ENCODE measurements around the gene UTP4. TPM values are rescaled to one million over a fixed set of nuclear protein-coding genes. Genes with fewer than 3 reads are reported as not detected.

UTP4 gene
- total RNA-seq, 2 experiments from 2014 or later: 40.1 to 40.3 TPM

DNA sequence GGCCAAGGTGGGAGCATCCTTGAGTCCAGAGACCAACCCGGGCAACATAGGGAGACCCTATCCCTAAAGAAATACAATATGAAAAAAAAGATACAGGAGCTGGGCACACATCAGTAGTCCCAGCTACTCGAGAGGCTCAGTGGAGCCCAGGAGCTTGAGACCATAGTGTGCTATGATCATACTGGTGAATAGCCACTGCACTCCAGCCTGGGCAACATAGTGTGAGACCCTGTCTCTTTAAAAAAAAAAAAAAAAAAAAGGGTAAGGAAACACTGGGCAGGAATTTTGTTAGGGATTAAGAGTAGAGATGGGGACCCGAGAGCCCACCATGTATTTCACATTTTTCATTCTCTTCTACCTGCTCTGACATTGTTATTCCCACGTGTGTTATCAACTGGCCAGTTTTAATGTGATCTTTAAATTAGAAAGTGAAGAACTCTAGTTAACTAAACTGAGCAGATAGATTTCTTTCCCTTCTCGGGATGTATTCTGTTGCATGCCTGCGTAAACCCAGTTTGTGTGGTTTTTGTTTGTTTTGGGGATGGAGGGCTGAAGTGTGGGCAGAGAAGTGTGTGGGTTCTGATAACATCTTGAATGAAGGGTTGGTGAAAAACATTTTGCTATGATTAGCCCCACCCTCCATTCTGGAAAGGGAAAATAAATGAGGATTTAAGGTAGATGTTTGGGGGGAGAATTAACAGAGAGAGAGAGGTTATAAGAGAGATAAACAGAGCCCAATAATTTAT is 37.3 kb downstream of the UTP4 start:
- peaks cover 14% of the 10 kb centered on the region for H3K4me1 ChIP-seq (ENCODE audit: insufficient read depth, low read length)
- ATAC-seq (ENCODE audit: poor library complexity): no peak
- H3K27ac ChIP-seq (ENCODE audit: low read depth in 1 of 2, low read length in 2 of 2): no peak overlapping the region
- Mint-ChIP-seq H3K4me1 (ENCODE audit: low read depth) (peaks cover 23% of the 10 kb centered on the region), H3K27me3 (no peaks in the 10 kb centered on the region), H3K27ac (no peak overlapping the region), H3K9me3 (no peaks in the 10 kb centered on the region), H3K4me3 (no peak overlapping the region), H3K36me3 (ENCODE audit: low read depth) (peaks cover 58% of the 10 kb centered on the region)
- CTCF ChIA-PET: no interaction called here
- no peaks in the 10 kb centered on the region for H3K9me3 ChIP-seq (ENCODE audit: control insufficient read depth in 1 of 2, insufficient read depth in 1 of 2, low read length in 2 of 2)
- no peaks in the 10 kb centered on the region for H3K27me3 ChIP-seq (ENCODE audit: control insufficient read depth in 1 of 2, insufficient read depth in 2 of 2, low read length in 2 of 2)
- intact Hi-C loops (cut with DNase I, micrococcal nuclease): no loop called here
- DNase-seq: no peak
- H3K36me3 ChIP-seq (ENCODE audit: insufficient read depth, low read length): peaks cover 43% of the 10 kb centered on the region
- TF ChIP-seq, protein P1, sequence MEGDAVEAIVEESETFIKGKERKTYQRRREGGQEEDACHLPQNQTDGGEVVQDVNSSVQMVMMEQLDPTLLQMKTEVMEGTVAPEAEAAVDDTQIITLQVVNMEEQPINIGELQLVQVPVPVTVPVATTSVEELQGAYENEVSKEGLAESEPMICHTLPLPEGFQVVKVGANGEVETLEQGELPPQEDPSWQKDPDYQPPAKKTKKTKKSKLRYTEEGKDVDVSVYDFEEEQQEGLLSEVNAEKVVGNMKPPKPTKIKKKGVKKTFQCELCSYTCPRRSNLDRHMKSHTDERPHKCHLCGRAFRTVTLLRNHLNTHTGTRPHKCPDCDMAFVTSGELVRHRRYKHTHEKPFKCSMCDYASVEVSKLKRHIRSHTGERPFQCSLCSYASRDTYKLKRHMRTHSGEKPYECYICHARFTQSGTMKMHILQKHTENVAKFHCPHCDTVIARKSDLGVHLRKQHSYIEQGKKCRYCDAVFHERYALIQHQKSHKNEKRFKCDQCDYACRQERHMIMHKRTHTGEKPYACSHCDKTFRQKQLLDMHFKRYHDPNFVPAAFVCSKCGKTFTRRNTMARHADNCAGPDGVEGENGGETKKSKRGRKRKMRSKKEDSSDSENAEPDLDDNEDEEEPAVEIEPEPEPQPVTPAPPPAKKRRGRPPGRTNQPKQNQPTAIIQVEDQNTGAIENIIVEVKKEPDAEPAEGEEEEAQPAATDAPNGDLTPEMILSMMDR (IDR thresholded peaks at IDR 0.05): no peak
- H3K4me3 ChIP-seq (ENCODE audit: low read length): no peak overlapping the region
- POLR2A ChIA-PET: interaction anchor here (1.5 kb wide), 1 partner anchor 17 kb away, joined by 3 read pairs; the partner anchor contains the start of gene SNTB2

DNA sequence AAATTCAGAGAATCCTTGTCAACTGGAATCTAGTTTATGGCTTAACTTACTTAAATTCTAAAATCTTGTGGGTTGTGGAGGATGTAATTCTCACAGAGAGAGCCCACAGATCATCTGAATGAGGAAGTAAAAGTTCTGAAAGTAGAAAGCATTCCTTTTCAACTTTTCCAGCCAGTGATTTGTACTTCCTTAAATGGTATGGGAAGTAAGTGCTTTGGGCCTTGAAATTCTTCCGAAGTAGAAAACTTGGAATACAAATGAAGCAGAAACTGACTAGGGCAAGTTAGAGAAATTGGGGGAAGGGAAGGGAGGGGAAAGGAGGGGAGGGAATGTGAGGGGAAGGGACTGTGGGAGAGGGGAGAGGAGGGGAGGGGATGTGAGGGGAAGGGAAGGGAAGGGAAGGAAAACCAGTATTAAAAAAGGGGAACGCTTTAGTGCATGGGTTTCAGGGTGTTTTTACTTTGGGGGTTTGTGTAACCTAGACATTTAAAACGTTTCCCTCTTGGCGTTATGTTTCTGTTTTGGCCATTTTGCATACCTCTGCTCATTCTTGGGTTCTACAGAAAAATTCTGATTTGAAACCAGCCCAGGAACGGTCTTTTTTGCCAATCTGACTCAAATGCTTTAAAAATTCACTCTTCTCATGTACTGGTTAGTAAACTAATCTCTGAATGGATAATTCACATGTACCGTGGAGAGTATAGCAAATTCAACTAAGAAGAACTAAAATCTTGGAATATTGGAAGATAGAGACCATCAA is 39.1 kb downstream of the UTP4 start:
- Mint-ChIP-seq H3K4me3 (no peak overlapping the region), H3K9me3 (no peaks in the 10 kb centered on the region), H3K4me1 (ENCODE audit: low read depth) (peaks cover 9% of the 10 kb centered on the region), H3K36me3 (ENCODE audit: low read depth) (peaks cover 40% of the 10 kb centered on the region), H3K27ac (no peak overlapping the region), H3K27me3 (no peaks in the 10 kb centered on the region)
- ATAC-seq (ENCODE audit: poor library complexity) (no peak), DNase-seq (no peak)
- Histone ChIP-seq H3K36me3 (ENCODE audit: insufficient read depth, low read length) (peaks cover 35% of the 10 kb centered on the region), H3K27ac (ENCODE audit: low read depth in 1 of 2, low read length in 2 of 2) (no peak overlapping the region), H3K4me1 (ENCODE audit: insufficient read depth, low read length) (peaks cover 4% of the 10 kb centered on the region), H3K9me3 (ENCODE audit: control insufficient read depth in 1 of 2, insufficient read depth in 1 of 2, low read length in 2 of 2) (no peaks in the 10 kb centered on the region), H3K4me3 (ENCODE audit: low read length) (no peak overlapping the region), H3K27me3 (ENCODE audit: control insufficient read depth in 1 of 2, insufficient read depth in 2 of 2, low read length in 2 of 2) (no peaks in the 10 kb centered on the region)
- TF ChIP-seq, protein P1 (IDR thresholded peaks at IDR 0.05): no peak
- ChIA-PET CTCF (no interaction called here), POLR2A (interaction anchor here (1.5 kb wide), 1 partner anchor 15 kb away, joined by 3 read pairs; the partner anchor contains the start of gene SNTB2)
- intact Hi-C loops (cut with DNase I, micrococcal nuclease): no loop called here

GRCh38 chr16:69176033-69176800 is 43.8 kb downstream of the UTP4 start:
- Mint-ChIP-seq H3K27me3 (no peaks in the 10 kb centered on the region), H3K9me3 (no peaks in the 10 kb centered on the region), H3K4me3 (no peak overlapping the region), H3K4me1 (ENCODE audit: low read depth) (no peaks in the 10 kb centered on the region), H3K27ac (no peak overlapping the region), H3K36me3 (ENCODE audit: low read depth) (peaks cover 3% of the 10 kb centered on the region)
- Histone ChIP-seq H3K36me3 (ENCODE audit: insufficient read depth, low read length) (no peaks in the 10 kb centered on the region), H3K27me3 (ENCODE audit: control insufficient read depth in 1 of 2, insufficient read depth in 2 of 2, low read length in 2 of 2) (no peaks in the 10 kb centered on the region), H3K4me1 (ENCODE audit: insufficient read depth, low read length) (no peaks in the 10 kb centered on the region), H3K27ac (ENCODE audit: low read depth in 1 of 2, low read length in 2 of 2) (no peak overlapping the region), H3K9me3 (ENCODE audit: control insufficient read depth in 1 of 2, insufficient read depth in 1 of 2, low read length in 2 of 2) (no peaks in the 10 kb centered on the region), H3K4me3 (ENCODE audit: low read length) (no peak overlapping the region)
- TF ChIP-seq, protein P1 (IDR thresholded peaks at IDR 0.05): no peak
- ATAC-seq (ENCODE audit: poor library complexity) (no peak), DNase-seq (no peak)
- POLR2A ChIA-PET: no interaction called here
- intact Hi-C loops (cut with DNase I, micrococcal nuclease): no loop called here
- CTCF ChIA-PET: interaction anchor here (1.2 to 1.3 kb wide), 2 partner anchors 12 to 15 kb away, joined by 3 read pairs; no protein-coding TSS in a partner anchor

All from CD4-positive, alpha-beta T cell (primary cell).